Brain microvascular endothelial cell (primary cell): ENCODE results near the gene PTGER3.
"Not testable (repeated sequence)": the region's sequence is repeated elsewhere in the genome, so short reads cannot be mapped to it uniquely, and the experiment has no call there.

ENCODE experiments used
- DNase-seq: peaks from one replicate; pipeline ENCODE4 v3.0.0-alpha.2; 2020
- H3K27ac ChIP-seq: fragments of 250-450 bp; sonication (Bioruptor Pico); 2 replicates; pipeline ENCODE4 v1.5.1; 2020; ENCODE audit warnings: mild to moderate bottlenecking, moderate library complexity
- H3K27me3 ChIP-seq: fragments of 250-450 bp; sonication (Bioruptor Pico); replicated peaks from 2 replicates; pipeline ENCODE4 v1.5.1; 2020; ENCODE audit warnings: mild to moderate bottlenecking
- H3K36me3 ChIP-seq: fragments of 250-450 bp; sonication (Bioruptor Pico); replicated peaks from 2 replicates; pipeline ENCODE4 v1.5.1; 2020; ENCODE audit warnings: mild to moderate bottlenecking
- H3K4me3 ChIP-seq: 2 replicates; pipeline ENCODE4 v1.5.1; 2011; ENCODE audit warnings: low read depth, mild to moderate bottlenecking, control low read depth, low read length, moderate library complexity
- CTCF ChIP-seq: IDR thresholded peaks from 2 replicates; pipeline ENCODE4 v1.5.1; 2011; ENCODE audit warnings: low read depth, mild to moderate bottlenecking, moderate library complexity, low read length, control low read depth, inconsistent platforms; ENCODE audit errors: missing control alignments
- in situ Hi-C: cut with HindIII; loops from 2 replicates; pipeline ENCODE4 v1.10.0; 2017; ENCODE audit warnings: low sequenced_read_pairs, low pct_ligation_motif_present

Gene PTGER3

GRCh38 chr1:70947835-70948234 is 99.8 kb downstream of the PTGER3 start:
- H3K36me3 ChIP-seq, result no peaks in the 10 kb centered on the region
- H3K27me3 ChIP-seq, result no peaks in the 10 kb centered on the region
- in situ Hi-C loops, result no loop called here
- no peak for TF ChIP-seq CTCF
- DNase-seq, result no peak
- no peak overlapping the region for H3K27ac ChIP-seq
- no peak overlapping the region for H3K4me3 ChIP-seq

GRCh38 chr1:70945676-70946075 is 101.9 kb downstream of the PTGER3 start:
- Histone ChIP-seq H3K27me3 (no peaks in the 10 kb centered on the region), H3K4me3 (no peak overlapping the region), H3K27ac (no peak overlapping the region), H3K36me3 (no peaks in the 10 kb centered on the region)
- TF ChIP-seq CTCF, result no peak
- in situ Hi-C loops, result no loop called here
- no peak for DNase-seq

GRCh38 chr1:70945251-70945650 is 102.4 kb downstream of the PTGER3 start:
- DNase-seq, result no peak
- no peak overlapping the region for H3K27ac ChIP-seq
- TF ChIP-seq CTCF, result no peak
- H3K36me3 ChIP-seq, result no peaks in the 10 kb centered on the region
- in situ Hi-C loops, result no loop called here
- no peak overlapping the region for H3K4me3 ChIP-seq
- no peaks in the 10 kb centered on the region for H3K27me3 ChIP-seq

DNA sequence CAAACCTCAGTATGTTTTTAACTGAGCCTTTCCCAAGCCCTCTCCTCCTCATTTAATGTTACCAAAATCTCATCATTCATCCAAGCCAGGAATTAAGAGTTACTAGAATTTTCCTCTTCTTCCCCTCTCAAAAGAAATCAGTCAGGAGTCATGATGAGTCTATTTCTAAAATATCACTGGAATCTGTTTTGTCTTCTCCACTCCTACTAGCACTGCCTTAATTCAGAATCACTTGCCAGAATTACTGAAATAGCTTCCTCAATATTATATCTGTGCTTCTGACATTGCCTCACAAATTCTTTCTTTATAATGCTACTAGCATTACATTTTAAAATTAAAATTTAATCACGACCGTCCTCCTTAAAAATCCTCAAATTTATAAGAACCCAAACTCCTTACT is 106.1 kb downstream of the PTGER3 start:
- in situ Hi-C loops, result no loop called here
- DNase-seq, result no peak
- no peaks in the 10 kb centered on the region for H3K36me3 ChIP-seq
- H3K27me3 ChIP-seq, result no peaks in the 10 kb centered on the region
- no peak overlapping the region for H3K27ac ChIP-seq
- TF ChIP-seq CTCF, result no peak
- no peak overlapping the region for H3K4me3 ChIP-seq

- in situ Hi-C loops, H3K27ac ChIP-seq, H3K4me3 ChIP-seq, DNase-seq, H3K36me3 ChIP-seq, H3K27me3 ChIP-seq: not testable (repeated sequence)
Observed at GRCh38 chr1:70940398-70940797, 107.2 kb downstream of the PTGER3 start.

DNA sequence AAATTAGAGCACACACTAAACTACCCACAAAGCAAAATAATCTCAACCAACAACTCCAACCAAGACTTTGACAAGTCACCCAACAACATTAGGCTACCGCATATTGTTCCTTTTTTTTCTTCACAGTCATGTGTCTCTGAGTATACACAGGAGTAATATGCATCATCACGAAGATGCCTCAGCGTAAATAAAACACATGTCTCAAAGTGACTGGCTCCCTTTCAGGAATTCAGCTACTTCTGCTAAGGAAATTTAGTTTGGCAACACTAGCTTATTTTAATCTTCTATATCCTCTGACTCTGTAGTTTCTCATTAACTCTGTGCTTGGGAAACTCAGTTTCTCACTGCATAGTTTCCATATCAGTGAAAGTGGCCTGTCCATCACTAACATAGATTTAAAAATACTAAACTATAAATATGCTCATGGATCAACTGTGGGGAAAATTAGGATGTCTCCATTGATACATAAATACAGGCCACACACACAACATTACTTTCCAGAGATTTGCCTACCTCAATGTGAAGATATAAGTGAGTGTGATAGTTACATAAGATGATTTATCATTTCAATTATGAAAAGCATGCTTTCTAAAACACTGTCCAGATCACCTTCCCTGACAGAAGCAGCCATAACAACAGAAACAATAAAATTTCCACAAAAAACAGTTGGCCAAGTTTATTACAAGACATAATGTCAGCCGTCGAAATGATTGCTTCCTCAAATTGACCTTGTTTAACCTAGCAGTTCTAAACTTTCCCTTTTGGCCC is 113.2 kb downstream of the PTGER3 start:
- no peak overlapping the region for H3K27ac ChIP-seq
- no peaks in the 10 kb centered on the region for H3K36me3 ChIP-seq
- in situ Hi-C loops, result no loop called here
- no peak for TF ChIP-seq CTCF
- no peaks in the 10 kb centered on the region for H3K27me3 ChIP-seq
- no peak for DNase-seq
- H3K4me3 ChIP-seq, result no peak overlapping the region
